ENCODE measurements around the gene ARHGAP26.
"Not testable (repeated sequence)": the region's sequence is repeated elsewhere in the genome, so short reads cannot be mapped to it uniquely, and the experiment has no call there.

The ARHGAP26 gene

GRCh38 chr5:143115381-143115780, 345.2 kb downstream of the ARHGAP26 start:
- no peak for DNase-seq (ENCODE audit: low read depth, low spot score)

GRCh38 chr5:143116814-143117213, 346.6 kb downstream of the ARHGAP26 start:
- DNase-seq (ENCODE audit: low read depth, low spot score): no peak

- DNase-seq (ENCODE audit: low read depth, low spot score): no peak
Measured at GRCh38 chr5:143117821-143118220, 347.6 kb downstream of the ARHGAP26 start.

GRCh38 chr5:143118222-143118621, 348.0 kb downstream of the ARHGAP26 start:
- DNase-seq (ENCODE audit: low read depth, low spot score): no peak

- DNase-seq (ENCODE audit: low read depth, low spot score): not testable (repeated sequence)
Measured at GRCh38 chr5:143118818-143119217, 348.6 kb downstream of the ARHGAP26 start.

GRCh38 chr5:143119291-143119769, 349.2 kb downstream of the ARHGAP26 start:
- no peak for DNase-seq (ENCODE audit: low read depth, low spot score)

GRCh38 chr5:143119881-143120341, 349.7 kb downstream of the ARHGAP26 start:
- DNase-seq (ENCODE audit: low read depth, low spot score): no peak

GRCh38 chr5:143120460-143121134, 350.4 kb downstream of the ARHGAP26 start:
- no peak for DNase-seq (ENCODE audit: low read depth, low spot score)

- no peak for DNase-seq (ENCODE audit: low read depth, low spot score)
Measured at GRCh38 chr5:143121135-143121475, 350.9 kb downstream of the ARHGAP26 start.

GRCh38 chr5:143124593-143124992, 354.4 kb downstream of the ARHGAP26 start:
- no peak for DNase-seq (ENCODE audit: low read depth, low spot score)

- no peak for DNase-seq (ENCODE audit: low read depth, low spot score)
Measured at GRCh38 chr5:143126174-143127019, 356.2 kb downstream of the ARHGAP26 start.

- no peak for DNase-seq (ENCODE audit: low read depth, low spot score)
Measured at GRCh38 chr5:143128412-143129071, 358.4 kb downstream of the ARHGAP26 start.

- DNase-seq (ENCODE audit: low read depth, low spot score): no peak
Measured at GRCh38 chr5:143129203-143129602, 359.0 kb downstream of the ARHGAP26 start.

- no peak for DNase-seq (ENCODE audit: low read depth, low spot score)
Measured at GRCh38 chr5:143129910-143130612, 359.9 kb downstream of the ARHGAP26 start.

GRCh38 chr5:143130613-143131305, 360.6 kb downstream of the ARHGAP26 start:
- no peak for DNase-seq (ENCODE audit: low read depth, low spot score)

GRCh38 chr5:143131972-143132371, 361.8 kb downstream of the ARHGAP26 start:
- no peak for DNase-seq (ENCODE audit: low read depth, low spot score)

GRCh38 chr5:143132739-143133138, 362.6 kb downstream of the ARHGAP26 start:
- no peak for DNase-seq (ENCODE audit: low read depth, low spot score)

- DNase-seq (ENCODE audit: low read depth, low spot score): no peak
Measured at GRCh38 chr5:143133721-143134120, 363.5 kb downstream of the ARHGAP26 start.

GRCh38 chr5:143134269-143134668, 364.1 kb downstream of the ARHGAP26 start:
- DNase-seq (ENCODE audit: low read depth, low spot score): no peak

- DNase-seq (ENCODE audit: low read depth, low spot score): no peak
Measured at GRCh38 chr5:143134900-143135299, 364.7 kb downstream of the ARHGAP26 start.
